Measurements from ENCODE around the gene NDUFA13. TPM values are rescaled to one million over a fixed set of nuclear protein-coding genes. Genes with fewer than 3 reads are reported as not detected.

NDUFA13 gene
- total RNA-seq, 1 donor: 68.8 TPM

GRCh38 chr19:19531951-19532805 lies 16.2 kb downstream of the NDUFA13 start:
- Histone ChIP-seq H3K9me3 (ENCODE audit: low read depth, low read length) (no peaks in the 10 kb centered on the region), H3K4me1 (ENCODE audit: insufficient read depth, low read length) (peaks cover 6% of the 10 kb centered on the region), H3K27me3 (ENCODE audit: insufficient read depth, low read length) (no peaks in the 10 kb centered on the region), H3K4me3 (ENCODE audit: low read length) (no peak overlapping the region)

- Histone ChIP-seq H3K4me3 (ENCODE audit: low read length) (no peak overlapping the region), H3K9me3 (ENCODE audit: low read depth, low read length) (no peaks in the 10 kb centered on the region), H3K27me3 (ENCODE audit: insufficient read depth, low read length) (peaks cover under 1% of the 10 kb centered on the region), H3K4me1 (ENCODE audit: insufficient read depth, low read length) (peaks cover 9% of the 10 kb centered on the region)
Observed at GRCh38 chr19:19532806-19533701, 17.0 kb downstream of the NDUFA13 start.

DNA sequence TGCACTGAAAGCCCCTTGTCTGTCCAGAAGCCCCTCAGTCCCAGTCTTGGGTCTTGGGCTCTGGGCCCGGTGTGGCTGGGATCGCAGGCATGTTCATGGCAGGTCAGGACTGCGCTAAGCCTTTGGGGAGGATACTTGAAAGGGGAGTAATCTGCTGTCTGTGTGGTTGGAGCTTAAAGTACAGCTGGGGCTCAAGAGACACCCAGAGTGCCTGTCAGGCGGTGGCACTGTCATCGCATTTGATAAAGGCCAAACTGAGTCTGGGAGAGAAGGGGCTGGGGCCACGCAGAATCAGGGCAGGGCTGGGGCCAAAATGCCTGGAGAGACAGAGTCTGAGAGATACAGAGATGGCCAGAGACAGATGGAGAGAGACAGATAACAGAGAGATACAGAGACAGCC lies 17.8 kb downstream of the NDUFA13 start:
- H3K4me3 ChIP-seq (ENCODE audit: low read length): no peak overlapping the region
- no peaks in the 10 kb centered on the region for H3K9me3 ChIP-seq (ENCODE audit: low read depth, low read length)
- H3K27me3 ChIP-seq (ENCODE audit: insufficient read depth, low read length): peaks cover 8% of the 10 kb centered on the region
- peaks cover 14% of the 10 kb centered on the region for H3K4me1 ChIP-seq (ENCODE audit: insufficient read depth, low read length)

- Histone ChIP-seq H3K4me3 (ENCODE audit: low read length) (no peak overlapping the region), H3K4me1 (ENCODE audit: insufficient read depth, low read length) (peaks cover 14% of the 10 kb centered on the region), H3K27me3 (ENCODE audit: insufficient read depth, low read length) (peaks cover 12% of the 10 kb centered on the region), H3K9me3 (ENCODE audit: low read depth, low read length) (no peaks in the 10 kb centered on the region)
Observed at GRCh38 chr19:19534556-19535265, 18.7 kb downstream of the NDUFA13 start.

DNA sequence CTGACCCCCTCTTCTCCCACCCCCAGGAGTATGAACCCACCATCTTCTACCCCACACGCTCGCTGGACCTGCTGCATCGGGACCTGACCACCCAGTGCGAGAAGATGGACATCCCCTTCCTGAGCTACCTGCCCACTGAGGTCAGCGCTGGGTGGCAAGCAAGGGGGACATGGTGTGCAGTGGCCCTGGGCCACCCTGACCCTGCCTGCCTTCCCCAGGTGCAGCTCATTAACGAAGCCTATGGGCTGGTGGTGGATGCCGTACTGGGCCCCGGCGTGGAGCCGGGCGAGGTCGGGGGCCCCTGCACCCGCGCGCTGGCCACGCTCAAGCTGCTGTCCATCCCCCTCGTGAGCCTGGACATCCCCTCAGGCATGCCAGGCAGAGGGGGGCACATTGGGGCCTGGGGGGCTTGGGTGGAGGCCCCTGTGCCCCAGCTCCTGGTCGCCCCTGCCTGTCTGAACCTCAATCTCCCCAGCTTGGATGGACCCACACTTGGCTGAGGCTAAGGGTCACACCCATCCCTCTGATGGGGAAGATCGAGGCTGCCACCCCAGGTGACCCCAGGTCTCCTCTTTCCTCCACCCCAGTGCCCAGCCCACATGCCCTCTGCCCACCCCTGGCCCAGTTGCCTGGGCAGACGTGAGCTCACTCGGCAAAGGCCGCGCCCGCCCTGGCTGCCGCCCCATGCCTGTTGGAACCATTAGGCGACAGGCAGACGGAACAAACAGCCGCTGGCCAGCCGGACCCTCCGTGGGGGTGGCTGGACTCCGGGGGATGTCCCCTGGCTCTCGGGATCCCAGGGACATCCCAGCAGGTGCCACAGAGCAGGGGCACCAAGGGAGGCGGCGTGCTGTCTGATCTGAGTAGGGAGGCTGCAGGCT lies 19.5 kb downstream of the NDUFA13 start:
- Histone ChIP-seq H3K4me3 (ENCODE audit: low read length) (no peak overlapping the region), H3K9me3 (ENCODE audit: low read depth, low read length) (no peaks in the 10 kb centered on the region), H3K27me3 (ENCODE audit: insufficient read depth, low read length) (peaks cover 16% of the 10 kb centered on the region), H3K4me1 (ENCODE audit: insufficient read depth, low read length) (peaks cover 14% of the 10 kb centered on the region)

GRCh38 chr19:19537075-19538048 lies 21.3 kb downstream of the NDUFA13 start:
- Histone ChIP-seq H3K9me3 (ENCODE audit: low read depth, low read length) (no peaks in the 10 kb centered on the region), H3K27me3 (ENCODE audit: insufficient read depth, low read length) (peaks cover 16% of the 10 kb centered on the region), H3K4me1 (ENCODE audit: insufficient read depth, low read length) (peaks cover 28% of the 10 kb centered on the region), H3K4me3 (ENCODE audit: low read length) (no peak overlapping the region)

DNA sequence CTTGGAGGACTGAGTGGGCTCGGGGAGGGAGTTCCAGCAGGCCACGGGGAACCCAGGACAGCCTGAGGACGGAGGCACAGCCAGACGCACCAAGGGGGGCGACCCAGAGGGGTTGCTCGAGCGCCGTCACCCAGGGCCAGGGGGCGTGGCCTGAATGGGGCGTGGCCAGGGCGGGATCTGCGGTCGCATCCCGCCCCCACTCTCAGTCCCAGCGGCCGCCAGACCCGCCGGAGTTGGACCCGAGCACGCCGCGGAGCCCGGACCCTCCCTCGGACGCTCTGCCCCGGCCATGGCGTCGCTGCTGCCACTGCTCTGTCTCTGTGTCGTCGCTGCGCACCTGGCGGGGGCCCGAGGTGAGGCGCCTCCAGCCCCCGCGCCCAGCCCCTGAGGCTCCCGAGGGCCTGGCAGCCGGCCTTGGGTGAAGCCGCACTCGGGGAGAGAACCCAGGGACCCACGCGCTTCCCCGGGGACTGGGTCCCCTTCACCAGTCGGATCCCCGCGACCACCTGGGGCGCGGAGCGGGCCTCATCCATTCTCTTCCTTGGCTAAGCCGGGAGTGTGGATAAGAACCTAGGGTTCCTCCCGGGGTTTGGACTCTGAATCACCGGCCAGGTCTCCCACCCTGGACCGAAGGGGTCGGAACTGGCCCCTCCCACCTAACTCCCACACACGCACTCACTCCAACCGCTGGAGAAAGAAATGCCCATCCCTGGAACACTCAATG lies 22.2 kb downstream of the NDUFA13 start, which contains the start of gene CILP2:
CILP2 (plus strand) TSS at position 205 of the 724 bp plus-strand sequence; CDS start at position 290, 85 bp downstream.
- peaks cover 31% of the 10 kb centered on the region for H3K4me1 ChIP-seq (ENCODE audit: insufficient read depth, low read length)
- H3K9me3 ChIP-seq (ENCODE audit: low read depth, low read length): no peaks in the 10 kb centered on the region
- peaks cover 16% of the 10 kb centered on the region for H3K27me3 ChIP-seq (ENCODE audit: insufficient read depth, low read length)
- no peak within 1 kb of the TSS for H3K4me3 ChIP-seq (ENCODE audit: low read length)

DNA sequence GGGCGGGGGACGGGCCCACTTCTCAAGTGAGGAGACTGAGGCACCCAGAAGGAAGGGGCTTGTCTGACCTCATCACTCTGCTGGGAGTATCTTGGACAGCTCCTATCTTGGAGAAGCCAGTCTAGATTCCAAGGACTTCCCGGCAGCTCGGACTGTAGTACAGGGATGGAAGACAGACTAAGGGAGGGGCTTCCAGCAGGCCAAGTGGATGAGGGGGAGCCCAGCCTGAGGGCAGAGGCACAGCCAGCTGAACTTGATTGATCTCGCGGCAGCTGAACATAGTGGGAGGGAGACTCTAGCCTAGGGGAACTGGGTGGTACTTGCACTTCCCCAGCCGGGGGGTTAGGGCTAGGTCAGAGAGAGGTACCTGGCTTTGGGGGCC lies 22.8 kb downstream of the NDUFA13 start:
- H3K4me3 ChIP-seq (ENCODE audit: low read length): no peak overlapping the region
- H3K4me1 ChIP-seq (ENCODE audit: insufficient read depth, low read length): peaks cover 31% of the 10 kb centered on the region
- H3K27me3 ChIP-seq (ENCODE audit: insufficient read depth, low read length): peaks cover 16% of the 10 kb centered on the region
- H3K9me3 ChIP-seq (ENCODE audit: low read depth, low read length): no peaks in the 10 kb centered on the region

- no peak overlapping the region for H3K4me3 ChIP-seq (ENCODE audit: low read length)
- peaks cover 16% of the 10 kb centered on the region for H3K27me3 ChIP-seq (ENCODE audit: insufficient read depth, low read length)
- no peaks in the 10 kb centered on the region for H3K9me3 ChIP-seq (ENCODE audit: low read depth, low read length)
- H3K4me1 ChIP-seq (ENCODE audit: insufficient read depth, low read length): peaks cover 31% of the 10 kb centered on the region
Observed at GRCh38 chr19:19539698-19540063, 23.7 kb downstream of the NDUFA13 start.

DNA sequence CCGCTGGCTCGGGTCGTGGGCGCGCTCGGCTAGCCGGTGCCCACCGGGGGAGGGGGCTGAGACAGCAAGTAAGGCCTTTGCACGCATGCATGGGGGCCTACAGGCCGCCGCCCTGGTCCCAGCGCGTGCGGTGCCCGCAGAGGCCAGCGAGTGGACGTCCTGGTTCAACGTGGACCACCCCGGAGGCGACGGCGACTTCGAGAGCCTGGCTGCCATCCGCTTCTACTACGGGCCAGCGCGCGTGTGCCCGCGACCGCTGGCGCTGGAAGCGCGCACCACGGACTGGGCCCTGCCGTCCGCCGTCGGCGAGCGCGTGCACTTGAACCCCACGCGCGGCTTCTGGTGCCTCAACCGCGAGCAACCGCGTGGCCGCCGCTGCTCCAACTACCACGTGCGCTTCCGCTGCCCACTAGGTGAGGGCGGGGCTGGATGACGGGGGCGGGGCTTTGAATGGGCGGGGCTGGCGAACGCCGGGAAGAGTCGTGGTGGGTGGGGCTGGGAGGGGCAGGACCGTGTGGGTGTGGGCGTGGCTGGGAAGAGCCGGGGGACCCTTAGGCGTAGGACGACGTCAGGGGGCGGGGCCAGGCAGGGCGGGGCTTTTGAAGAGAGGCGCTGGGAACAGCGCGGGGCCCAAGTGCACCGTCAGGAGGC lies 24.2 kb downstream of the NDUFA13 start:
- Histone ChIP-seq H3K9me3 (ENCODE audit: low read depth, low read length) (no peaks in the 10 kb centered on the region), H3K4me1 (ENCODE audit: insufficient read depth, low read length) (peaks cover 31% of the 10 kb centered on the region), H3K27me3 (ENCODE audit: insufficient read depth, low read length) (peaks cover 16% of the 10 kb centered on the region), H3K4me3 (ENCODE audit: low read length) (no peak overlapping the region)

- H3K27me3 ChIP-seq (ENCODE audit: insufficient read depth, low read length): peaks cover 16% of the 10 kb centered on the region
- peak overlapping the region; percentile 6 for H3K4me3 ChIP-seq (ENCODE audit: low read length)
- H3K9me3 ChIP-seq (ENCODE audit: low read depth, low read length): no peaks in the 10 kb centered on the region
- H3K4me1 ChIP-seq (ENCODE audit: insufficient read depth, low read length): peaks cover 31% of the 10 kb centered on the region
Observed at GRCh38 chr19:19540715-19541515, 24.9 kb downstream of the NDUFA13 start.

- Histone ChIP-seq H3K4me1 (ENCODE audit: insufficient read depth, low read length) (peaks cover 31% of the 10 kb centered on the region), H3K9me3 (ENCODE audit: low read depth, low read length) (no peaks in the 10 kb centered on the region), H3K4me3 (ENCODE audit: low read length) (no peak overlapping the region), H3K27me3 (ENCODE audit: insufficient read depth, low read length) (peaks cover 16% of the 10 kb centered on the region)
Observed at GRCh38 chr19:19541616-19542015, 25.6 kb downstream of the NDUFA13 start.
